GM19025 (cell line): ENCODE data around the gene TNFRSF13B.
"Not testable (repeated sequence)": the region's sequence is repeated elsewhere in the genome, so short reads cannot be mapped to it uniquely, and the experiment has no call there.

Experiments used
- ATAC-seq: cut with Tn5 transposase; IDR thresholded peaks from one replicate; pipeline ENCODE4 v1.9.1; 2021; ENCODE audit warnings: mild to moderate bottlenecking, low read depth, moderate library complexity; ENCODE audit not compliant: unreplicated experiment

The TNFRSF13B gene

DNA sequence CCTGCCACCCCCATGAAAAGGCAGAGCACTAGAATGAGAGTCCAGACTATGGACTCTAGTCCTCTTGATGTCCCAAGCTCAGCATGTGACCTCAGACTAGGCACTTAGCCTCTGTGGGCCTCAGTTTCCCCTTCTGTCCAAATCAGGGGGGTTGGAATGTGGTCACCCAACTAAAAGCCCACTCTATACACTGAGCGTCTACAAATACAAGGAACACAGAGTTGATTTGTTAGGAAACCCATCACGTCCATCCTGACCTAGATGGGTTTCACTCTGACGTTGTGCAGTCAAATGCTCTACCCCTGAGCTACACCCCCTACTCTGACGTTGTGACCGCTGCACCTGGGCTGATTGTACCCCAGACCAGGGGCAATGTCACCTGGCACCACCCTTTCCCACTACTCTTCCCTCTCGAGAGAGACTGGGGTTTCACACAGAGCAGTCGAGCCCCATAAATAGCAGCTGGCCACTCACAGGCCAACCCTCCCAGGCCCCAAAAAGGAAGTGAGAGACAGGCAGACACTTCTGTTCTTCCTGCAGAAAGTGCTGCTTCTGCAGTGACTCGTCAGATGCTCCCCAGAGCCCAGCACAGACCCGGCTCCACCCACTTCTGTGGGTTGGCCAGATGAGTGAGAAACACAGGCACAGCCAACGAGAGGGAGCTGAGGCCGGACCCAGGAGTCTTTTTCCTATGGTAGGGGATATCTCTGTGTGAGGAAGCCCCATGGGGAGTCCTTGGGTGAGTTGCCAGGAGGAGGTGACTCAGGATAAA is 16.1 kb upstream of the TNFRSF13B start:
- peak; percentile 62 for ATAC-seq

DNA sequence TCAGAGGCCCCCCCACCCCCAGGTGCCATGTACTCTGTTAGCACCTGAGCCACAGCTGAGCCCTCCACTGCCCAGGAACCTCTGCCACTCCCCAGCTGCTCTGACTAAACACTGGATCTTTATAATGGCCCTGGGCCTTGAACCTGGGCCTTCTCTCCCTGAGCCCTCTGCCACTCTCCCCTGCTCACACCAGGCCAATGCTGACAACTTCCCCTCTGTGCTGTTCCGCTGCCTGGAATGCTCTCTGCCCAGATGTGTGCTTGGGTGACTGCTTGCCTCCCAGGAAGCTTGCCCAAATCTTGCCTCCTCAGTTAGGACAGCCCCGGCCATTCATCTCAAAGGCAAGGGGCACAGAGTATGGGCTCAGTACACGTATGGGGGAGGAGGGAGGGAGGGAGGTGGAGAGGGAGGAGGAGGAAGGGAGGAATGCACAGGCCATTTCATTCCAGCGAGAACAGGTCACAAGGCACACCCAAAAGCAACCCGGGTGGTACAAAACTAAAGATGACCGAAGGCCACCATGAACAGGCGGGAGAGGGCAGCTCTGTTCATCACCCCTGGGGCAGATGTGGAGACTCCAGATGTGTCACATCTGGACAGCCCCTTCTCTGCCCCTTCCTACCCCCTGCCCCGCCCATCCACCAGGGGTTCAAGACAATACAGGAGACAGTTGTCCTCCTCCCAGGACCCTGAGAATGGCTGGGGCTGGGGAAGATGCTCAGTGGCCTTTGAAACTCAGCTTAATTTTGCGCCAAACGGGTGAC is 15.3 kb upstream of the TNFRSF13B start:
- no peak for ATAC-seq

DNA sequence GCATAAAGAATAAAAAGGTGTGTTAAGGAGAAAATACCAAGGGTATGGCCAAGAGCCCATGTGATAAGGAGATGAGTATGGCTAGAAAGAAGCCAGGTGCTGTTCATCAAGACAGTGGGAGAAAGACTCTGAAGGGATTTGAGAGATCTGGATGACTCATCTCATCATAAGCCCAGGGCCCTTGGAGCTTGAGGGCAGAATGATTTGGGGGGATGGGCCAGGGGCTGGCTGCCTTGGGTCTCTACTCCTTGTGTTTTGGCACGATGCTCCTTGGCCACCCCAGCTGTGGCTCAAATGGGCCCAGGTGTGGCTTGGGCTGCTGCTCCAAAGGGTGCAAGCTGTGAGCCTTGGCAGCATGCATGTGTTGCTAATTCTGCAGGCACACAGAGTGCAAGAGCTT is 14.5 kb upstream of the TNFRSF13B start:
- ATAC-seq = no peak

DNA sequence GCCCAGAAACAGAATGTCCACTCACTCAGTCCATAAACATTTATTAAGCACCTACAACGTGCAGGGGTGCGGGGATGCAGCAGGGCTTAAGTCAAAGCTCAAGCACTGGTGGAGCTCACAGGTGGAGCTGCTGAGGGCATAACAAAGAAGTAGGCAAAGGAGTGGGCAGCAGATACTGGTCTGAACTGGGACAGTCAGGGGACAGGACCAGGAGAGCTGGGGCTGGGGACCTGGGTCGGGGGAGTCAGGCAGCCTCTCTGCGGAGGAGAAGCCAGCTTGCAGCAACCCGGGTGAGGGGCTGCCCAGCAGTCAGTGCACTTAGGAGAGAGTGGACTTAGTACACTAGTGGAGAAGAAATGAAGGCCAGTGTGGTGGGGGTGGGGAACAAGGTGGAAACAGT is 10.0 kb upstream of the TNFRSF13B start:
- ATAC-seq = no peak

DNA sequence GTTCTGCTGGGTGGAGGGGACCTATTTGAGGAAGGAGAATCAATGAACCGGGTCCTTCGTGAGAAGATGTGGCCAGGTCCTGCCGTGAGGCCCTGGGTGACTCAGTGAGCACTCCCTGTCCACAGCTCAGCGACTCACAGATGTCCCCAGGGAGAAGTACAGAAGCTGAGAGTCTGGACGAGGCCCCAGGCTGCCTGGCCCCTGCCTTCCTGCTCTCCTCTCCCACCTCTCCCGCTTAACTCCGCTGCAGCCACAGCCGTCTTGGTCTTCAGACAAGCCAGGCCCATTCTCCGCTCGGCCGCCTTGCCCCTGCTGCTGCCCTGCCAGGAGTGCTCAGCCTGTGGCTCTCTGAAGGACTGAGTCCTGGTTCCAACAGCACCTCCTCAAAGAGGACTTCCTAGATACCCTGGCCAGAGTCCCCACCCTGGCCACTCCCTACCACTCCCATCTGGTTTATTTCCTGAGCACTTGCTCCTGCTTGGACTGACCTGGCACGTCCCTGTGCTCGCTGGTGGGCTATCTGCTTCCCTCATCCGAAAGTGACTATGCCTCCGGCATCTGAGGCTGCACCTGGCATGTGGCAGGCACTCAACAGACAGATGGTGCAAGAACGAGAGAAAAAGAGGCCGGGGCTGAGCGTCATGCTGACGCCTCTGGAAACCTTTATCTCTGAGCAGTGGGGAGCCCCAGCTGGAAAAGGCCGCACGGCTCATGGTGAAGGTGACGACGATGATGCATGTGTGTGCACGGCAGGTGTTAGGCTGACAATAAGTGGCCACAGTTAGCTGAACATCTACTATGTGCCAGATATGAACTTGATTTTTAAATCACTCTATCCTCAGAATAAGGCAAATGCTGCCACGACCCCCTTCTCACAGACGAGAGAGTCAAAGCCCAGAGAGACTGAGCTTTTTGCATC is 9.2 kb upstream of the TNFRSF13B start:
- ATAC-seq = no peak

DNA sequence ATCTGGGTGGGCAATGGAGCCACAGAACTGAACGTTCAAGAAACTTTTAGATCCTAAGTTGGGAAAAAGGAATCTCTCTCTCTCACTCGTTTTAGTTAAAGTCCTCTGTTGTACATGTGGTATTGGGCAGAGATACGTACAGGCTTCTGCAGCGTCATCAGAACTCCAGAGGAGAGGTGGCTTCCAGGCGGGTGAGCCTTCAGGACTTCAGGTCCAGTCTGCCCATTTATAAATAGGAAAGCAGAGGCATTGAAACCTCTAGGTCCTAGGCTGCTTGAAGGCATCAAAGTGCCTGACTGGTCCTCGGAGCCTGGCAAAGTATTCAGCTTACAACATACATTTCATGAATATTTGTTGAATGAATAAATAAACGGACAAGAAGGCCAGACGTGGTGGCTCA is 8.1 kb upstream of the TNFRSF13B start:
- no peak for ATAC-seq

DNA sequence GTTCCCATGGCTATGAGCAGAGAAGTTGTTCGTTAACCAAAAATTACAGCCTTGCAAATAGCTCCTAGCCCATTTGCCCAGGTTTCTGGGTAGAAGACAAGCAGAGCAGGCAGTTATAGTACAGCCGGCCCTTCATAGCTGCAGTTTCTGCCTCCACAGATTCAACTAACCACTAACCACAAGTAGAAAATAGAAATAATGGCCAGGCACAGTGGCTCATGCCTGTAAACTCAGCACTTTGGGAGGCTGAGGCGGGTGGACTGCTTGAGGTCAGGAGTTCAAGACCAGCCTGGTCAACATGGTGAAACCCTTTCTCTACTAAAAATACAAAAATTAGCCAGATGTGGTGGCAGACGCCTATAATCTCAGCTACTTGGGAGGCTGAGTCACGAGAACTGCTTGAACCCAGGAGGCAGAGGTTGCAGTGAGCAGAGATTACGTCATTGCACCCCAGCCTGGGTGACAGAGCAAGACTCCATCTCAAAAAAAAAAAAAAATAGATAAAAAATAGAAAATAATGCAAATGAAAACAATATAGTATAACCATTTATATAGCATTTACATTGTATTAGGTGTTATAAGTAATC is 7.4 kb upstream of the TNFRSF13B start:
- not testable (repeated sequence) for ATAC-seq

DNA sequence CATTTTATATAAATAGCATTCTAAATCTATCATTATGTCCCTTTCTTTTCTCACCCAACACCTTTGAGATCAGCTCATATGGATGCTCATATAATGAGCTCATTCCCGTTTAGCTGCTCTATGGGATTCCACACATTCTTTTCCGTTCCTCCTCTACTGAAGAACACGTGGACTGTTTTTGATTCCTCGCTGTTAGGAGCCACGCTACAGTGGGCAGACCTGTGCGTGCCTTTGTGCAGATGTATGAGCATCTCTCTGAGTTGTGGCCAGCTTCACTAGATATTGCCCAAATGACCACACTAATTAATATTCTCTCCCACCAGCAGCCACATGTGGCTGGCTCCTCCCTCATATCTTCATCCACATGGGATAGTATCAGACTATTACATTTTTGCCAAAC is 6.0 kb upstream of the TNFRSF13B start:
- no peak for ATAC-seq

DNA sequence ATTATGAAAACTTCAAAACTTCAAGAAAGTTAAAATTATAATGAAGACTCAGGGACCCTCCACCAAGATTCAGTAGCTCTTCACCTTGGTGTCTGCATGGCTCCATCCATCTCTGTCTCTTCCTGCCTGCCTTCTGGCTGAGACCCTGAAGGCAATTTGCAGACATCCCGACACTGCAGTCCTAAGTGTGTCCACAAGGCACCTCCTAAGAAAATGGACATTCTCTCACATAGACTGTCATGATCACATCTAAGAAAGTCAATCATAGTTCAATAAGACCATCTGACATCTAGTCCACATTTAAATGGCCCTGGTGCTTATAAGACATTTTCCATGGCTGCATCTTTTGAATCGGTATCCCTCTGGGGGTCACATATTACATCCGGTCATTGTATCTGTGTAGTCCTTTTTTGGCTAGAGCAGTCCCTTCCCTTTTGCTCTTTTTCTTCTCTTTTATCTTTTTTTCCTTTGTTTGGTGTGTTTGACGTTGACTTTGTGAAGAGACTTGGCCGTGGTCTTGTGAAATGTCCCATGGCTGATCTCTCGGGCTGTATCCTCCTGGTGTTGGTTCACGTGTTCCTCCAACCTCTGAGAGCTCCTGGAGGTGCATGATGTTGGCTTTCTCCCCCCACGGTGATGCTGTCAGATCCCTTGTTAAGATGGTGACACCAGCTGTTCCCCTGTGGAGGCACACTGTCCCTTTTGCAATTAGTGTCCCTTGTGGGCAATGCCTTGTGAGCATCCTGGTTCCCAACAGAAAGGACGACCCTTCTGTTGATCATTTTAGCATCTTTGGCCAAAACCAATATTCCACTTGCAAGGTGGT is 5.0 kb upstream of the TNFRSF13B start:
- no peak for ATAC-seq

DNA sequence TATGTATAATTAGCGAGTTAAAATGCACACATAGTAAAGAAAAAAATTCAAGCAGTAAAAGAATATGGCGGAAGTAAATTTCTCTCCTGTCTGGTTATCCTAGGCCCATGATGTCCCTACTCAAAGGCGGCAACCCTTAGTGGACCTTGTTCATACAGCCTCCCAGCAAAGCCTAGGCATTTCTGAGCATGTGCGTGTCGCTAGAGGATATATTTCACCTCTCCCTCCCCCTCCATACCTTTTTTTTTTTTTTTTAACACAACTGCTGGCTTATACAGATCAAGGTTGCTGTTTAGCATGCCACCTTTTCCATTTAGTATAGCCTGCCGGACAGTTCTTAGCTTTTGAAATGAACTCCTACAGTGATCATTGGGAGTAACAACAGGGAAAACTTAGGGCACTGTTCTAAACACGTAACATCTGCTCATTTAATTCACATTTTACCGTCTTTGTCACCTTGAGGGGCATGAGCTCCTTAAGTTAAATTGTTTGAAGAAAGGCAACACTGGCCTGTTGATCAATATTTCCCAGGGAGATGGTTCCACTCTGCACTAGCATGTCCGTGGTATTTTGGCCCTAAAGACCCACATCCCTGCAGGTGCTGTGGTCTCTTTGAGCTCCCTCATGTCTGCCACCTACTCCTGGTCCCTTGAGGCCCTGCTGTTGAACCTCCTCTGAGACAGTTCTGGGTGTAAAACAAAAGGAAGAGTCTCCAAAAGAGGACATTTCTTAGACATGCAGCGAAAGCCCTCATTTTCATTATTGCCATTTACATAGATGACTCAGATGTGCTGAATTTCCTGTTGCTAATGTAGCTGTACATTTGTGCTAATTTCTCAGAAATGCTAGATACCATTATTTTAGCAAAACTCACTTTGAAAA is 4.1 kb upstream of the TNFRSF13B start:
- ATAC-seq = no peak

DNA sequence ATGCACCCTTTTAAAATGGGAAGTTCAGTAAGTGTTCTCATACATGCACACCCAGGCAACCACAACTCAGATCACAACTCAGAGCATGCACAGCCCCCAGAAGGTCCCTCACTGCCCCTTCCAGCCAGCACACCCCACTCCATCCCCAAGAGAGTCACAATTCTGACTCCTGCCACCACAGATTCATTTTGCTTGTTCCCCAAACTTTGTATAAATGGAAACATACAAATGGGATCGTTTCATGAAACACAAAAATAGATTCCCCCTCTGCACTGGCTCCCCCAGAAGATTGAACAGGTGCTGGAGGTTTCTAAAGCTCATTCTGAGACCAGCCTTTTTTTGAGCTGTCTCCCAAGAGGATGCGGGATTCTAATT is 3.3 kb upstream of the TNFRSF13B start:
- ATAC-seq = no peak

DNA sequence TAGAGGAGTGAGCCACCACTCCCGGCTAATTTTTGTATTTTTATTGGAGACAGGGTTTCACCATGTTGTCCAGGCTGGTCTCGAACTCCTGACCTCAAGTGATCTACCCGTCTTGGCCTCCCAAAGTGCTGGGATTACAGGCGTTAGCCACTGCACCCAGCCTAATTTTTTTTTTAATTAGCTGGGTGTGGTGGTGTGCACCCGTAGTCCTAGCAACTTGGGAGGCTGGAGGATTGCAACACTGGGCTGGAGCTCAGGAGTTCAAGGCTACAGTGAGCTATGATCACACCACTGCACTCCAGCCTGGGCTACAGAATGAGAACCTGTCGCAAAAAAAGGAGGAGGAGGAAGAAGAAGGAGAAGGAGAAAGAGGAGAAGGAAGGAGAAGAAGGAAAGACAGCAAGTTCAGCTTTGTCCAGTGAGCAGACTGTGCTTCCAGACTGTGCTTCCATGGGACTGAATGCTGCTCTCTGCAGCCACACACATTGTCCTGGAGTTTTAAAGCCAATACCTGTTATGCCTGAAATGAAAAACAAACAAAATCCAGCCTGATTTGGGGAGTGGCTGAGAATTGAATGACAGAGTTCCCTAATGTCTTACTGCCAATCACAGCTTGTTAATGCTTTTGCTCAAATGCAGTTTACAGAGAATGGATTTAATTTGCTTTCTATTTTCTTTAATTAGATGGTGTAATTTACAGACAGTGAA is 2.8 kb upstream of the TNFRSF13B start:
- no peak for ATAC-seq

DNA sequence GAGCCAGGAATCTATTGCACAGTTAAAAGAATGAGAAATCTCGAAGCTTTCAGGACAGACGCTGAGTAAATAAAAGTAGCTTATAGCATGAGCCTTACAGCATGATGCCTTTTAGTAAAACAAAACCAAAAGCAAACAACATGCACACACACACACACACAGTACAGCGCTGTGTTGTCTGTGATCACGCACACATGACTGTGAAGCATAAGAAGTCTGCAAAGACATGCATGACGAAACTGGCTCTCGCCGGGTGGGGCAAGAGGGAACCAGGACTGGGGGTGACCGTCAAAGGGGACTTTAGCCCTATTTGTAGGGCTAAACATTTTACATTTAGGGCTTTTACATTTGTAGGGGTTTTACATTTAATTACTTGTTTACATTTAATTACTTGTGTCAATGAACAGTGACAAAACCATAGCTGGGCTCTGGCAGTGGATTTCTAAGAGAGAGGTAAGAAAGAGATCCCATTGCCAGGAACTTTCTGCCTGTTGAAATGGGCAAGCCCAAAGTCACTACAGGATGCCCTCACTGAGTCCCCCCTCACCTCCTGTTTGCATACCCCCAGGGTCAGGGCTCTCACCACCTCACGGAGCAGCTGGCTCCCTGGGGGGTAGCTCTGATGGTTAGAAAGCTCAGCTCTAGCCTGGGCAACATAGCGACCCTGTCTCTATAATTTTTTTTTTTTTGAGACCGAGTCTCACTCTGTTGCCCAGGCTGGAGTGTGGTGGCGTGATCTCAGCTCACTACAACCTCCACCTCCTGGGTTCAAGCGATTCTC is 2.0 kb upstream of the TNFRSF13B start:
- no peak for ATAC-seq

DNA sequence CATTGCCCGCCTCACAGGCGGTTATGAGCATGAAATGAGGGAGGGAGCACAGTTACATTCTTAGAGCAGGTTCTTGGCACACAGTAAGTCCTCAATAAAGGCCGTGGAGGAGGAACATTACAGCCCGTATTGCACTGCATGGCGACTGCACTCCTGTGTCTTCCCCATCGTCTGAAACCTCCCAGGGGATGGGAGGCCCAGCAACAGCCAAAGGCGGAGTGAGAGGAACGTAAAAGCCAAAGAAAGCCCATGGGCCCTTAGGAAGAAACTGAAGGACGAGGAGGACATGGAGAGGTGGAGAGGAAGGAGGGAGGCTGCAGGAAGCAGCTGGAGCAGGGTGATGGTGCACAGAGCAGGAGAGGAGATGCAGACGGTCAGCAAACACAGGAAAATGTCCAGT is 1.1 kb upstream of the TNFRSF13B start:
- not testable (repeated sequence) for ATAC-seq

DNA sequence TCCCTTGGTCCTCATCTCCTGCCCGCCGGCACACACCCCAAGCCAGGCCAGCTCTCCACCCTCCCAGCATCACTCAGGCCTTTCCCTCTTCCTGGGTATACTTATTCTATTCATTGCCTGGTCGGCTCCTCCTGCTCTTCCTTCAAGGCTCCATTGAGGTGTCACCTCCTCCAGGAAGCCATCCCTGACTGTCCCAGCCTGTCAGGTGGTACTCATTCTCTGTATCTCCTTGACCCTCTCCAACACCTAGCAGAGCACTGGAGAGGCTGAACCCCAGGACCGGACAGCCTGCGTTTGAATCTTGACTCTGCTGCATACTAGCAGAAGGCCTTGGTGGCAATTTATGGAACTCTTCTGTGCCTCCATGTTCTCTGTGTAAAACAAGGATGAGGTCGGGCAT is 428 bp upstream of the TNFRSF13B start:
- ATAC-seq = no peak

DNA sequence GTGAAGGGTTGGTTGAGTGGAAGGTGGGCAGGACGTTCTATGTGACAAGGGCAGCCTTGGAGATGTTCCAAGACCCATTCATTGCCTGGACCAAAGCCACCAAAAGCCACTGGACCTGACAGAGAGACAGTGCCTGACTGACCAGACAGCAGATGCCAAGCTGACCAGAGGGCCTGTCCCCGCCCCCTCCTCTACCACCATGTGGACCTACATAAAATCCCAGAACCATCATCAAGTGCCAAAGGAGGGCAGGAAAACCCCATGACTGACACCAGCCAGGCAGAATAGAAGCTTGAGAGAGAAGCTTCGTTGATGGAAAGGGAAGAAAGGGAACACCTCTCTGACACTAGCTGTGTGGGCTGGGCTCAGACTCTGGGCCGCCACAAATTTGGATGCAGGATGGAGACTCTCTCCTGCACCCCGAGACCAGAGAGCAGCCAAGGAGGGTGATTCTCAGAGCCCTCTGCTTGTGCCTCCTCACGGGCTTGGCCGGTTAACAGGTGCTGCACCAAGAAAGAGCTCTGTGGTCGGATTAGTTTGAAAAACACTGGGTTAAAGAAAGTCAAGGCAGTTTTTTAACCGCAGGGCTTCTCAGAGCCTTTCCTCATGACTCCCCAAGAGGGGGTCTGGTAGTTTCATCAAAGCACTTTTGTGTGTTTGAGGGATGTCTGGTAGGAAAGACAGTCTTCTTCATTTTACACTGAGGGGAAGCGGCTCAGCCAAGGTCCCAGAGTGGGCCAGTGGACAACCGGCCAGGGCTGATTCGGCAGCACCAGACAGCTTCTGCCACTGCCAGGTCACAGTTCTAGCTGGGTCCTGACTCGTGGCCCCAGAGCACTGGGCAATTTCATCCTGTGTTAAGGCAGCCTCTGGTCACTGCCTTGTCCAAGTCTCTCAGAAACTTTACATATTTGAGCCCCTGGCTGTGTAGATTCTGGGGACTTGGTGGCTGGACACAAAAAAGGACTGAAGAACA is 1.7 kb downstream of the TNFRSF13B start:
- ATAC-seq = peak; percentile 24
